ENCODE measurements around the gene LRP1-AS. TPM values are rescaled to one million over a fixed set of nuclear protein-coding genes. Genes with fewer than 3 reads are reported as not detected.

The LRP1-AS gene
- total RNA-seq, 1 experiment from 2014 or later: not detected

GRCh38 chr12:57154076-57154475 lies 6.7 kb upstream of the LRP1-AS start:
- DNase-seq (no peak), ATAC-seq (no peak)
- Histone ChIP-seq H3K4me3 (ENCODE audit: low read length) (no peak overlapping the region), H3K9ac (ENCODE audit: low read length) (no peak overlapping the region), H3K27me3 (ENCODE audit: low read length) (no peaks in the 10 kb centered on the region), H3K36me3 (ENCODE audit: low read depth, low read length) (no peaks in the 10 kb centered on the region), H3F3A (ENCODE audit: low read length, unreplicated experiment) (no peaks in the 10 kb centered on the region), H3K9me2 (replicated peaks; ENCODE audit: low read length) (no peaks in the 10 kb centered on the region), H4K20me1 (ENCODE audit: low read length) (no peaks in the 10 kb centered on the region), H3K4me2 (ENCODE audit: low read length) (no peak overlapping the region), H3K4me1 (ENCODE audit: insufficient read depth, low read length) (peaks cover 20% of the 10 kb centered on the region), H3K79me2 (ENCODE audit: low read length) (no peaks in the 10 kb centered on the region), H3K27ac (ENCODE audit: low read length) (no peak overlapping the region), H3K9me3 (ENCODE audit: low read length) (no peaks in the 10 kb centered on the region), H2AFZ (ENCODE audit: low read length) (no peak overlapping the region)
- TF ChIP-seq CTCF (conservative IDR thresholded peaks at IDR 0.05; ENCODE audit: low read depth, low read length) (no peak), EZH2 (IDR thresholded peaks at IDR 0.05; ENCODE audit: low read length, unreplicated experiment) (no peak), EZH2phosphoT487 (IDR thresholded peaks at IDR 0.05; ENCODE audit: borderline replicate concordance, low read length) (no peak)
- ChIA-PET CTCF (no interaction called here), POLR2A (ENCODE audit: unreplicated experiment) (no interaction called here)
- BruUV-seq (replicated peaks): no TSS peak
- intact Hi-C loops (cut with micrococcal nuclease): no loop called here

GRCh38 chr12:57153415-57153997 lies 6.1 kb upstream of the LRP1-AS start:
- no peak overlapping the region for H2AFZ ChIP-seq (ENCODE audit: low read length)
- ChIA-PET POLR2A (ENCODE audit: unreplicated experiment) (no interaction called here), CTCF (no interaction called here)
- no peaks in the 10 kb centered on the region for H4K20me1 ChIP-seq (ENCODE audit: low read length)
- H3K79me2 ChIP-seq (ENCODE audit: low read length): no peaks in the 10 kb centered on the region
- DNase-seq (no peak), ATAC-seq (no peak)
- no peaks in the 10 kb centered on the region for H3F3A ChIP-seq (ENCODE audit: low read length, unreplicated experiment)
- intact Hi-C loops (cut with micrococcal nuclease): loop anchor here (2.0 kb wide), 1 partner anchor 27 kb away; no protein-coding TSS in a partner anchor
- H3K4me2 ChIP-seq (ENCODE audit: low read length): no peak overlapping the region
- BruUV-seq (replicated peaks): no TSS peak
- no peaks in the 10 kb centered on the region for H3K36me3 ChIP-seq (ENCODE audit: low read depth, low read length)
- TF ChIP-seq EZH2phosphoT487 (IDR thresholded peaks at IDR 0.05; ENCODE audit: borderline replicate concordance, low read length) (no peak), CTCF (conservative IDR thresholded peaks at IDR 0.05; ENCODE audit: low read depth, low read length) (no peak), EZH2 (IDR thresholded peaks at IDR 0.05; ENCODE audit: low read length, unreplicated experiment) (no peak)
- peak overlapping the region; percentile 83; the same call in 1 of the 2 replicates for H3K27ac ChIP-seq (ENCODE audit: low read length)
- no peak overlapping the region for H3K4me3 ChIP-seq (ENCODE audit: low read length)
- H3K4me1 ChIP-seq (ENCODE audit: insufficient read depth, low read length): peaks cover 22% of the 10 kb centered on the region
- H3K27me3 ChIP-seq (ENCODE audit: low read length): no peaks in the 10 kb centered on the region
- no peak overlapping the region for H3K9ac ChIP-seq (ENCODE audit: low read length)
- no peaks in the 10 kb centered on the region for H3K9me2 ChIP-seq (replicated peaks; ENCODE audit: low read length)
- H3K9me3 ChIP-seq (ENCODE audit: low read length): no peaks in the 10 kb centered on the region

- no peaks in the 10 kb centered on the region for H3K79me2 ChIP-seq (ENCODE audit: low read length)
- CTCF ChIA-PET: interaction anchor here (1.0 kb wide), 1 partner anchor 28 kb away, joined by 4 read pairs; no protein-coding TSS in a partner anchor
Observed at GRCh38 chr12:57152639-57153038, 5.2 kb upstream of the LRP1-AS start.

More at GRCh38 chr12:57152639-57153038, 5.2 kb upstream of the LRP1-AS start:
- Histone ChIP-seq H2AFZ (ENCODE audit: low read length) (peak overlapping the region; percentile 64), H3K4me2 (ENCODE audit: low read length) (peak overlapping the region; percentile 73), H3F3A (ENCODE audit: low read length, unreplicated experiment) (no peaks in the 10 kb centered on the region), H4K20me1 (ENCODE audit: low read length) (no peaks in the 10 kb centered on the region), H3K9me3 (ENCODE audit: low read length) (no peaks in the 10 kb centered on the region), H3K27ac (ENCODE audit: low read length) (peak overlapping the region; percentile 83), H3K36me3 (ENCODE audit: low read depth, low read length) (no peaks in the 10 kb centered on the region), H3K27me3 (ENCODE audit: low read length) (no peaks in the 10 kb centered on the region), H3K4me3 (ENCODE audit: low read length) (no peak overlapping the region), H3K9me2 (replicated peaks; ENCODE audit: low read length) (no peaks in the 10 kb centered on the region), H3K4me1 (ENCODE audit: insufficient read depth, low read length) (peaks cover 25% of the 10 kb centered on the region), H3K9ac (ENCODE audit: low read length) (peak overlapping the region; percentile 47; the same call in 1 of the 2 replicates)
- BruUV-seq (replicated peaks): no TSS peak
- POLR2A ChIA-PET (ENCODE audit: unreplicated experiment): interaction anchor here (0.6 kb wide), 1 partner anchor 25 kb away, joined by 7 read pairs; the partner anchor contains the start of gene LRP1
- TF ChIP-seq EZH2phosphoT487 (IDR thresholded peaks at IDR 0.05; ENCODE audit: borderline replicate concordance, low read length) (no peak), CTCF (conservative IDR thresholded peaks at IDR 0.05; ENCODE audit: low read depth, low read length) (no peak), EZH2 (IDR thresholded peaks at IDR 0.05; ENCODE audit: low read length, unreplicated experiment) (no peak)
- ATAC-seq (peak; percentile 21), DNase-seq (no peak)
- intact Hi-C loops (cut with micrococcal nuclease): loop anchor here (1.0 to 2.0 kb wide), 2 partner anchors 13 to 26 kb away; no protein-coding TSS in a partner anchor
